Mesothelial cell of epicardium (in vitro differentiated cells): ENCODE data around the gene LRP2BP. TPM values are rescaled to one million over a fixed set of nuclear protein-coding genes. Genes with fewer than 3 reads are reported as not detected.

Experiments
- DNase-seq, 2 experiments: peaks; one replicate each; pipeline ENCODE4 v3.0.0; 2021; ENCODE audit warnings: low spot score in 2 of 2; ENCODE audit not compliant: unreplicated experiment in 2 of 2
- H3K27ac Mint-ChIP-seq: 2 replicates; pipeline ENCODE4 v1.8.0; 2021; ENCODE audit warnings: mixed read lengths
- H3K27me3 Mint-ChIP-seq: 2 replicates; pipeline ENCODE4 v1.8.0; 2021; ENCODE audit warnings: low read depth, mixed read lengths
- H3K36me3 Mint-ChIP-seq: 2 replicates; pipeline ENCODE4 v1.8.0; 2021; ENCODE audit warnings: mixed read lengths
- H3K4me1 Mint-ChIP-seq: 2 replicates; pipeline ENCODE4 v1.8.0; 2021; ENCODE audit warnings: mixed read lengths
- H3K4me3 Mint-ChIP-seq: 2 replicates; pipeline ENCODE4 v1.8.0; 2021; ENCODE audit warnings: mild to moderate bottlenecking, moderate library complexity, mixed read lengths
- H3K9me3 Mint-ChIP-seq: 2 replicates; pipeline ENCODE4 v1.8.0; 2021; ENCODE audit warnings: mixed read lengths
- total RNA-seq: library from RNA; stranded (reverse); gene quantifications from 3 replicates; pipeline ENCODE4 v1.2.1, GENCODE V29; 2021
- TF ChIP-seq, protein P1 (sequence below): fragments of 200-600 bp; sonication (generic); IDR thresholded peaks from one replicate; pipeline ENCODE4 v1.5.0; 2021; ENCODE audit warnings: antibody characterized with exemption; ENCODE audit not compliant: unreplicated experiment

LRP2BP gene
- total RNA-seq, 1 donor from 2014 or later = 1.6 TPM

DNA sequence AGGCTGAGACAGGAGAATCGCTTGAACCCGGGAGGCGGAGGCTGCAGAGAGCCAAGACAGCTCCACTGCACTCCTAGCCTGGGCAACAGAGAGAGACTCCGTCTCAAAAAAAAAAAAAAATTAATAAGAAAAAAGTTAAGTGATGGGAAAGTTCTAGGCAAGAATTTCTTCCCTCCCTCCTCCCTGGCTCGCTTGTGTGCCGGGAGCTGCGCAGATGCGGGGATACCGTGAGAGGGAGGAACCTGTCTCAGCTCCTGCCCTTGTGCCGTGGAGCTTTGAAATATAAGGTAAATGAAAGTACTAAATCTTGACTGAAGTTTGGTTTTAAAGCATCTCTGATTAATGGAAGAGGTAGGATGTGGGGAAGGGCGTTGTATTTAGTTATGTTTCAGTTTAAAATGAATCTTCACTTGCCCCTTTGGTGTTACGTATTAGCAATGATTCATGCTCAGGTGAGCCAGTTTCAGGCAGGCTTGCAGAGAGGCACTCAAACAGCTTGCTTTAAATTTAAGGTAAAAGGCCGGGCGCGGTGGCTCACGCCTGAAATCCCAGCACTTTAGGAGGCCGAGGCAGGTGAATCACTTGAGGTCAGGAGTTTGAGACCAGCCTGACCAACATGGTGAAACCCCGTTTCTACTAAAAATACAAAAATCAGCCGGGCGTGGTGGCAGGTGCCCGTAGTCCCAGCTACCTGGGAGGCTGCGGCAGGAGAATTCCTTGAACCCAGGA lies 31.4 kb upstream of the LRP2BP start:
- Mint-ChIP-seq H3K9me3 (no peaks in the 10 kb centered on the region), H3K27me3 (no peaks in the 10 kb centered on the region), H3K27ac (no peak overlapping the region), H3K4me3 (peak overlapping the region; percentile 85), H3K4me1 (peaks cover 20% of the 10 kb centered on the region), H3K36me3 (no peaks in the 10 kb centered on the region)
- TF ChIP-seq, protein P1, sequence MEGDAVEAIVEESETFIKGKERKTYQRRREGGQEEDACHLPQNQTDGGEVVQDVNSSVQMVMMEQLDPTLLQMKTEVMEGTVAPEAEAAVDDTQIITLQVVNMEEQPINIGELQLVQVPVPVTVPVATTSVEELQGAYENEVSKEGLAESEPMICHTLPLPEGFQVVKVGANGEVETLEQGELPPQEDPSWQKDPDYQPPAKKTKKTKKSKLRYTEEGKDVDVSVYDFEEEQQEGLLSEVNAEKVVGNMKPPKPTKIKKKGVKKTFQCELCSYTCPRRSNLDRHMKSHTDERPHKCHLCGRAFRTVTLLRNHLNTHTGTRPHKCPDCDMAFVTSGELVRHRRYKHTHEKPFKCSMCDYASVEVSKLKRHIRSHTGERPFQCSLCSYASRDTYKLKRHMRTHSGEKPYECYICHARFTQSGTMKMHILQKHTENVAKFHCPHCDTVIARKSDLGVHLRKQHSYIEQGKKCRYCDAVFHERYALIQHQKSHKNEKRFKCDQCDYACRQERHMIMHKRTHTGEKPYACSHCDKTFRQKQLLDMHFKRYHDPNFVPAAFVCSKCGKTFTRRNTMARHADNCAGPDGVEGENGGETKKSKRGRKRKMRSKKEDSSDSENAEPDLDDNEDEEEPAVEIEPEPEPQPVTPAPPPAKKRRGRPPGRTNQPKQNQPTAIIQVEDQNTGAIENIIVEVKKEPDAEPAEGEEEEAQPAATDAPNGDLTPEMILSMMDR = no peak
- no peak for DNase-seq

DNA sequence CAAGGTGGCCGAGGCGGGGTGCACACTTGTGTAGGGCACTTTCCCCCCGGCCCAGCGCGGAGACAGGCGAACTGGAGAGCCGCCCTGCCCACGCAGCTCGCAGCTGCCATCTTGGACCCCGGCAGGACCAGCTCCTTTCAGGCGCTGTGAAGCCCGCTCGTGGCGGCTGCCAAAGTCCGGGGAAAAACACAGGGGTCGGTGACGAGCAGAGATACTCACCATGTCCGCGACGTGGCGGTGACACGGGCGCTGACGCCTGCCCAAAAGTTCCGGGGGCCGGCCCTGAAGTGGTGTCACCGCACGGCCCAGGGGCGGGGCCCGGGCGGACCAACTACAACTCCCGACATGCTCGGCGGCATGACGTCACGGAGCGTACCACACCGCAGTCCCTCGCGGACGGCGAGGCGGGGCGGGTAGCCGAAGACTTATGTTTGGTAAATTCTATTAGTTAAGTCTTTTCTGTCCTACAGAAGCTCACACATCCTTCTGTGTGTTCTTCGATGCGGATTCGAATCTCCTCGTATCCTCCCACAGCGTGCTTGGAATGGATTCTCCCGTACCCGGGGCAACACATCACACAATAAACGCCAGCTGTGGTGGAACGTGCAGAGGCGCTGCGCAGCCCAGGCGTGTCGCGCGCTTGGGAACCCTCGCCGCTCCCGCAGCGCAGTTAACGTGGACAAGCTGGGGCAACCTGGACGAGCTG lies 30.1 kb upstream of the LRP2BP start, which contains the start of gene UFSP2:
TSS of gene UFSP2 (minus strand) at position 318 of the 706 bp plus-strand sequence. CDS start at position 222, 96 bp downstream.
- H3K27me3 Mint-ChIP-seq = no peaks in the 10 kb centered on the region
- TF ChIP-seq, protein P1 = no peak
- DNase-seq = peak; percentile 83 to 94
- peak within 1 kb of the TSS; percentile 85 for H3K4me3 Mint-ChIP-seq
- peaks cover 1% of the 10 kb centered on the region for H3K36me3 Mint-ChIP-seq
- peak within 1 kb of the TSS; percentile 100 for H3K27ac Mint-ChIP-seq
- no peaks in the 10 kb centered on the region for H3K9me3 Mint-ChIP-seq
- peaks cover 25% of the 10 kb centered on the region for H3K4me1 Mint-ChIP-seq

DNA sequence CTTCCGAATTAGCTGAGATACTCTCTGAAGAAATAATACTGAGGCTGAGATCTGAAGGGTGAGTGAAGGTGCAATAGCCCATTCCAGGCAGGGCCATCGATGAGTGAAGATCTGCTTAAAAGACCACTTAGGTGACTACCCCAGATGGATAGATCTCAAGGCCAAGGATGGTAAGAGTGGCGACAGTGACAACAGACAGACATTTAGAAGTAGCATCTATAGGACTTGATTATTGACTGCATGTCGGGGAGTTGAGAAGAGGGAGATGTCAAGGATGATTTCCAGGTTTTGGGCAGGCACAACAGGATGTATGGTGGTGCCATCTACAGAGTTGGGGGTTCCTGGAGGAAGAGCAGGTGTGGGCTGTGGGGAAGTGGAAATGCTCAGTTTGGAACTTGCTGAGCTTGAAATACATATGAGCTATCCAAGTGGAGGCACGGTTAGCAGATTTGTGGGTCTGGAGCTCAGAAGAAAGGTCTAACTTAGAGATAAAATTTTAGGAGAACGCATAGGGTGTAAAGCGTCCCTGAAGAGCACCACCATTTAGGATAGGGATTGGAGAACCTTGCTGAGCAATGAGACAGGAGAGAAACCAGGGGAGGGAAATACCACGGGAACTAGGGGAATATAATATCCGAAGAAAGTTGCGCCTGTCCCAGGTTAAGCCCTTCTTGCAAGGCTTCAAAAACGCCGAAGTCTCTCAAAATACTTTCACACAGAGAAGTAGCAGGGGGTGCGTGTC lies 29.4 kb upstream of the LRP2BP start:
- H3K27me3 Mint-ChIP-seq = no peaks in the 10 kb centered on the region
- no peak for DNase-seq
- peak overlapping the region; percentile 85 for H3K4me3 Mint-ChIP-seq
- TF ChIP-seq, protein P1 = no peak
- peaks cover 1% of the 10 kb centered on the region for H3K36me3 Mint-ChIP-seq
- no peaks in the 10 kb centered on the region for H3K9me3 Mint-ChIP-seq
- H3K4me1 Mint-ChIP-seq = peaks cover 25% of the 10 kb centered on the region
- H3K27ac Mint-ChIP-seq = peak overlapping the region; percentile 100

DNA sequence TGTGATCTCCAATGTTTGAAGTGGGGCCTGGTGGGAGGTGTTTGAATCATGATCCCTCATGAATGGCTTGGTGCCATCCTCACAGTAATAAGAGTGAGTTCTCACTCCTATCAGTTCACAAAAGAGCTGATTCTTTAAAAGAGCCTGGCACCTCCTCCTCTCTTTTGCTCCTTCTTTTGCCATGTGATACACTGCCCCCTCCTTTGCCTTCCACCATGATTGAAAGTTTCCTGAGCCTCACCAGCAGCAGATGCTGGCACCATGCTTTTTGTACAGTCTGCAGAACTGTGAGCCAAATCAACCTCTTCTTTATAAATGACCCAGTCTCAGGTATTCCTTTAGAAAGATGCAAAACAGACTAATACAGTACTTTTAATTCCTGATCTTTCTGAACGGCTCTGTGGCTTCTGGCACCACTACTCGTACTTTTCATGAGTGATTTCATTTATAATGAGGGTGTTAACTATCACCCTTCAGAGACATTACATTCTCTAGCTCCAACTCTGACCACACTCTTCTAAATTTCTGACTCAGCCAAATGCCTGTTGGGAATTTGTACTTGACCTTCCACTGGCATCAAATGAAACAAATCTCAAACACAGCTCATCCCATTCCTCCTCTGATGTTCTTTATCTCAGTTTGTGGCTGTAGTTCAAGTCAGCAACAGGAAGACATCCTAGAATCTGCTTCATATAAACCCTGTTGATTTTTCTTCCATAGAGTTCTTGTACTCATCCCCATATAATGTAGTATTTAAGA lies 25.8 kb upstream of the LRP2BP start:
- Mint-ChIP-seq H3K27ac (no peak overlapping the region), H3K27me3 (no peaks in the 10 kb centered on the region), H3K9me3 (no peaks in the 10 kb centered on the region), H3K4me1 (peaks cover 25% of the 10 kb centered on the region), H3K36me3 (peaks cover 17% of the 10 kb centered on the region), H3K4me3 (no peak overlapping the region)
- no peak for DNase-seq
- TF ChIP-seq, protein P1 = no peak

DNA sequence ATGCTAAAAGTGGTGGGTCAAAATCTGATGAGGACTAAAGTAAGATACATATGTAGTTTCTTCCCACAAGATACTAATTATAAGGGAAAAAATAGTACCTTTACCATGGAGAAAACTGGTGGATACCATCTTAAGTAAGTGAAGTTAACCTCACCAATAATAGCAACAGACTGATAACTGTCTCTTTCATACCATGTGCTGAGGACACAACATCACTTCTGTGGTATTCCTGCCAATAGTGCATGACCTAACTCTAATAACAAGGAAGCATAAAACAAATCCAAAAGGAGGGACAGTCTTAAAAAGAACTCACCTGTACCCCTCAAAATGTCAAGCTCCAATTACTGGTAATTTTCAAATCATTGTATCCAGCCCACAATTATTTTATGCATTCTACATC lies 21.2 kb upstream of the LRP2BP start:
- TF ChIP-seq, protein P1 = no peak
- H3K36me3 Mint-ChIP-seq = peaks cover 31% of the 10 kb centered on the region
- no peak overlapping the region for H3K27ac Mint-ChIP-seq
- H3K4me1 Mint-ChIP-seq = peaks cover 4% of the 10 kb centered on the region
- H3K9me3 Mint-ChIP-seq = no peaks in the 10 kb centered on the region
- no peaks in the 10 kb centered on the region for H3K27me3 Mint-ChIP-seq
- DNase-seq = no peak
- H3K4me3 Mint-ChIP-seq = no peak overlapping the region
